GM12878 (cell line): Measurements from ENCODE around the gene CIAO2B. TPM values are rescaled to one million over a fixed set of nuclear protein-coding genes. Genes with fewer than 3 reads are reported as not detected.

ENCODE experiments used
- BHLHE40 ChIP-seq, 2 experiments: fragments of 450-650 bp in 1 of 2; IDR thresholded peaks; 2 replicates each; pipeline ENCODE4 v1.6.1; 2011 to 2017; ENCODE audit warnings: low read depth in 2 of 2, borderline replicate concordance in 1 of 2, improper control_type of control experiment in 1 of 2, low read length in 1 of 2, mild to moderate bottlenecking in 1 of 2
- HDGF ChIP-seq: fragments of 450-650 bp; IDR thresholded peaks from 2 replicates; pipeline ENCODE4 v1.6.1; 2016; ENCODE audit warnings: antibody characterized with exemption
- JUNB ChIP-seq: IDR thresholded peaks from 2 replicates; pipeline ENCODE4 v1.6.1; 2016; ENCODE audit warnings: antibody characterized with exemption, mild to moderate bottlenecking
- KLF5 ChIP-seq: fragments of 450-650 bp; IDR thresholded peaks from 2 replicates; pipeline ENCODE4 v1.6.1; 2014; ENCODE audit warnings: mild to moderate bottlenecking; ENCODE audit not compliant: partially characterized antibody
- LARP7 ChIP-seq: fragments of 450-650 bp; IDR thresholded peaks from 2 replicates; pipeline ENCODE4 v1.6.1; 2017; ENCODE audit warnings: mild to moderate bottlenecking
- MTA2 ChIP-seq: fragments of 450-650 bp; IDR thresholded peaks from 2 replicates; pipeline ENCODE4 v1.6.1; 2016; ENCODE audit warnings: low read depth, mild to moderate bottlenecking, moderate library complexity
- MYB ChIP-seq: fragments of 150-350 bp; IDR thresholded peaks from 2 replicates; pipeline ENCODE4 v1.6.1; 2014; ENCODE audit warnings: mild to moderate bottlenecking, low read depth, low read length, borderline replicate concordance
- NFYA ChIP-seq: IDR thresholded peaks from 2 replicates; pipeline ENCODE4 v1.6.1; 2011; ENCODE audit warnings: low read depth, mild to moderate bottlenecking, low read length, improper control_type of control experiment, borderline replicate concordance
- NRF1 ChIP-seq: conservative IDR thresholded peaks from 2 replicates; pipeline ENCODE4 v1.6.1; 2011; ENCODE audit warnings: mild to moderate bottlenecking, low read depth, low read length, improper control_type of control experiment
- POLR2AphosphoS2 ChIP-seq: IDR thresholded peaks from 2 replicates; pipeline ENCODE4 v1.6.1; 2011; ENCODE audit warnings: low read depth, mild to moderate bottlenecking, low read length, improper control_type of control experiment, moderate library complexity
- RFX5 ChIP-seq: IDR thresholded peaks from 2 replicates; pipeline ENCODE4 v1.6.1; 2011; ENCODE audit warnings: low read depth, low read length, improper control_type of control experiment
- SPI1 ChIP-seq: IDR thresholded peaks from 2 replicates; pipeline ENCODE4 v1.6.1; 2011; ENCODE audit warnings: low read depth, mild to moderate bottlenecking, low read length, moderate library complexity, borderline replicate concordance; ENCODE audit not compliant: insufficient read depth
- WRNIP1 ChIP-seq: IDR thresholded peaks from 2 replicates; pipeline ENCODE4 v1.6.1; 2011; ENCODE audit warnings: low read depth, low read length, improper control_type of control experiment, borderline replicate concordance
- polyA plus RNA-seq, 11 experiments: library from polyadenylated mRNA; depleted of rRNA in 4 of 11; unstranded in 6 of 11; stranded (reverse) in 5 of 11; fragments of >200 nt; fragmentation: Nextera tagmentation in 4 of 11; fragmentation: Illumina TruSeq in 1 of 11; extraction: Ambion mirVana in 4 of 11; extraction: Trizol in 1 of 11; gene quantifications; 1 replicate in 1 of 11; 2 replicates in 10 of 11; pipeline versions ENCODE4 v1.2.1 to v1.2.3, GENCODE V29; 2011 to 2016; ENCODE audit warnings: inconsistent platforms in 2 of 11, missing spikeins in 2 of 11, low read depth in 1 of 11
- total RNA-seq, 4 experiments: library from RNA; depleted of rRNA in 3 of 4; stranded (reverse); fragments of >200 nt in 3 of 4; fragmentation: Illumina TruSeq in 1 of 4; extraction: Trizol in 1 of 4; gene quantifications; 2 replicates each; pipeline versions ENCODE4 v1.2.1 to v1.2.3, GENCODE V29; 2013 to 2021
- TF ChIP-seq, protein P1 (sequence below): IDR thresholded peaks from 2 replicates; pipeline ENCODE4 v1.6.1; 2011; ENCODE audit warnings: borderline replicate concordance, low read depth, mild to moderate bottlenecking, moderate library complexity, mixed read lengths, low read length; ENCODE audit not compliant: insufficient read depth; ENCODE audit errors: extremely low read length
- TF ChIP-seq, protein P2 (sequence below), 3 experiments: IDR thresholded peaks in 2 of 3; conservative IDR thresholded peaks in 1 of 3; 2 replicates each; pipeline ENCODE4 v1.5.1; 2011; ENCODE audit warnings: low read depth in 3 of 3, low read length in 3 of 3, mild to moderate bottlenecking in 3 of 3, control low read depth in 2 of 3, moderate library complexity in 2 of 3, inconsistent platforms in 1 of 3, mixed read lengths in 1 of 3; ENCODE audit not compliant: control insufficient read depth in 2 of 3, insufficient read depth in 1 of 3; ENCODE audit errors: extremely low read depth in 1 of 3
- TF ChIP-seq, protein P3 (sequence below): fragments of 450-650 bp; IDR thresholded peaks from 2 replicates; pipeline ENCODE4 v1.6.1; 2018; ENCODE audit warnings: borderline replicate concordance, mild to moderate bottlenecking; ENCODE audit not compliant: partially characterized antibody
- TF ChIP-seq, protein P4 (sequence below): IDR thresholded peaks from 2 replicates; pipeline ENCODE4 v1.6.1; 2012; ENCODE audit warnings: low read depth, low read length, improper control_type of control experiment
- TF ChIP-seq, protein P5 (sequence below): fragments of 450-650 bp; IDR thresholded peaks from 2 replicates; pipeline ENCODE4 v1.6.1; 2017; ENCODE audit warnings: mild to moderate bottlenecking, moderate library complexity

Gene CIAO2B
- total and polyA plus RNA-seq, 10 of the 15 experiments (the other 5 are each of a cell fraction or from before 2014, with no cell fraction given): 76.4 to 241 (median 138) TPM

DNA sequence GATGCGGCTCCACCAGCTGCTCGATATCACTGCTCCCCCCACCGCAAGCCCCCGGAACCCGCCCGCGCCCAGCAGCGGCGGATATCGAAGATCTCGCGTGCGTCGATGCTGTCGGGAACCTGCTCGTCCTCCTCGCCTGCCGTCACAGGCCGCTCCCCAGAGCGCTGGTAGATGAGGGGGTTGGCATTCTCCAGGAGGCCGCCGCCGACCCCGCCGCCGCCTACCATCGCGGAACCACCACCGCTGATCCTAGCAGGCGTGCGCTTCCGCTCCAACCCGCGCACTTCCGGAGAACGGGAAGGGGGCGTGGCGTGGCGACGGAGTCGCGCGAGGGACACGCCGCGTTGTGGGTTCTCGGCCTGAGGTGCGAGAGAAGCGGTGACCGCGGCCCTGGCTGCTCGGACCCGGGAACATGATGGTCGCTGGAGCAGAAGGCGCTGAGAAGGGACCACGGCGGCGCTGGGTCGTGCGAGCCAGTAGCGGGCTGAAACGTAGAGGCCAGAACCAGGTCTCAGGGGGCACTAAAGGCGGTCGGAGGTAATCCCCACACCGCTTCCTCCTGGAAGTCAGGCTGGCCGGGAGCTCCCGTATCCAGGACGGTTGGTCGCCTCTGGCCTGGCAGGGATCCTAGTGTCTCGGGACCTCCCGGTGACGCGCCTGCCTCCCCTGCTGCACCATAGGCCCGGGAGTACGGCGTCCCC lies at the start of gene CIAO2B (continued):
- TF ChIP-seq, protein P1, sequence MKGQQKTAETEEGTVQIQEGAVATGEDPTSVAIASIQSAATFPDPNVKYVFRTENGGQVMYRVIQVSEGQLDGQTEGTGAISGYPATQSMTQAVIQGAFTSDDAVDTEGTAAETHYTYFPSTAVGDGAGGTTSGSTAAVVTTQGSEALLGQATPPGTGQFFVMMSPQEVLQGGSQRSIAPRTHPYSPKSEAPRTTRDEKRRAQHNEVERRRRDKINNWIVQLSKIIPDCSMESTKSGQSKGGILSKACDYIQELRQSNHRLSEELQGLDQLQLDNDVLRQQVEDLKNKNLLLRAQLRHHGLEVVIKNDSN: no peak
- TF ChIP-seq, protein P2, sequence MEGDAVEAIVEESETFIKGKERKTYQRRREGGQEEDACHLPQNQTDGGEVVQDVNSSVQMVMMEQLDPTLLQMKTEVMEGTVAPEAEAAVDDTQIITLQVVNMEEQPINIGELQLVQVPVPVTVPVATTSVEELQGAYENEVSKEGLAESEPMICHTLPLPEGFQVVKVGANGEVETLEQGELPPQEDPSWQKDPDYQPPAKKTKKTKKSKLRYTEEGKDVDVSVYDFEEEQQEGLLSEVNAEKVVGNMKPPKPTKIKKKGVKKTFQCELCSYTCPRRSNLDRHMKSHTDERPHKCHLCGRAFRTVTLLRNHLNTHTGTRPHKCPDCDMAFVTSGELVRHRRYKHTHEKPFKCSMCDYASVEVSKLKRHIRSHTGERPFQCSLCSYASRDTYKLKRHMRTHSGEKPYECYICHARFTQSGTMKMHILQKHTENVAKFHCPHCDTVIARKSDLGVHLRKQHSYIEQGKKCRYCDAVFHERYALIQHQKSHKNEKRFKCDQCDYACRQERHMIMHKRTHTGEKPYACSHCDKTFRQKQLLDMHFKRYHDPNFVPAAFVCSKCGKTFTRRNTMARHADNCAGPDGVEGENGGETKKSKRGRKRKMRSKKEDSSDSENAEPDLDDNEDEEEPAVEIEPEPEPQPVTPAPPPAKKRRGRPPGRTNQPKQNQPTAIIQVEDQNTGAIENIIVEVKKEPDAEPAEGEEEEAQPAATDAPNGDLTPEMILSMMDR (IDR thresholded peaks at IDR 0.05 in 2 of 3, conservative IDR thresholded peaks at IDR 0.05 in 1 of 3; ENCODE audit: control insufficient read depth in 2 of 3, extremely low read depth in 1 of 3, insufficient read depth in 1 of 3, low read depth in 3 of 3, low read length in 3 of 3): no peak
- TF ChIP-seq, protein P3, sequence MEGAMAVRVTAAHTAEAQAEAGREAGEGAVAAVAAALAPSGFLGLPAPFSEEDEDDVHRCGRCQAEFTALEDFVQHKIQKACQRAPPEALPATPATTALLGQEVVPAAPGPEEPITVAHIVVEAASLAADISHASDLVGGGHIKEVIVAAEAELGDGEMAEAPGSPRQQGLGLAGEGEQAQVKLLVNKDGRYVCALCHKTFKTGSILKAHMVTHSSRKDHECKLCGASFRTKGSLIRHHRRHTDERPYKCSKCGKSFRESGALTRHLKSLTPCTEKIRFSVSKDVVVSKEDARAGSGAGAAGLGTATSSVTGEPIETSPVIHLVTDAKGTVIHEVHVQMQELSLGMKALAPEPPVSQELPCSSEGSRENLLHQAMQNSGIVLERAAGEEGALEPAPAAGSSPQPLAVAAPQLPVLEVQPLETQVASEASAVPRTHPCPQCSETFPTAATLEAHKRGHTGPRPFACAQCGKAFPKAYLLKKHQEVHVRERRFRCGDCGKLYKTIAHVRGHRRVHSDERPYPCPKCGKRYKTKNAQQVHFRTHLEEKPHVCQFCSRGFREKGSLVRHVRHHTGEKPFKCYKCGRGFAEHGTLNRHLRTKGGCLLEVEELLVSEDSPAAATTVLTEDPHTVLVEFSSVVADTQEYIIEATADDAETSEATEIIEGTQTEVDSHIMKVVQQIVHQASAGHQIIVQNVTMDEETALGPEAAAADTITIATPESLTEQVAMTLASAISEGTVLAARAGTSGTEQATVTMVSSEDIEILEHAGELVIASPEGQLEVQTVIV: peak; percentile 69
- TF ChIP-seq NRF1 (no peak), NFYA (no peak), POLR2AphosphoS2 (peak; percentile 72), MYB (0 out of 2 replicates have a peak, but pooled peaks have one; percentile 12), WRNIP1 (no peak), MTA2 (no peak), RFX5 (no peak), KLF5 (no peak), HDGF (no peak; the same call in 1 of the 2 replicates), SPI1 (peak; percentile 21; the same call in 1 of the 2 replicates), BHLHE40 (IDR thresholded peaks at IDR 0.05; ENCODE audit: borderline replicate concordance in 1 of 2, low read depth in 2 of 2, low read length in 1 of 2) (peak; percentile 33 to 62; a peak in 3 of 4 replicates), LARP7 (peak; percentile 96), JUNB (no peak)
- TF ChIP-seq, protein P4, sequence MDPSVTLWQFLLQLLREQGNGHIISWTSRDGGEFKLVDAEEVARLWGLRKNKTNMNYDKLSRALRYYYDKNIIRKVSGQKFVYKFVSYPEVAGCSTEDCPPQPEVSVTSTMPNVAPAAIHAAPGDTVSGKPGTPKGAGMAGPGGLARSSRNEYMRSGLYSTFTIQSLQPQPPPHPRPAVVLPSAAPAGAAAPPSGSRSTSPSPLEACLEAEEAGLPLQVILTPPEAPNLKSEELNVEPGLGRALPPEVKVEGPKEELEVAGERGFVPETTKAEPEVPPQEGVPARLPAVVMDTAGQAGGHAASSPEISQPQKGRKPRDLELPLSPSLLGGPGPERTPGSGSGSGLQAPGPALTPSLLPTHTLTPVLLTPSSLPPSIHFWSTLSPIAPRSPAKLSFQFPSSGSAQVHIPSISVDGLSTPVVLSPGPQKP: peak; percentile 74; the same call in 1 of the 2 replicates
- TF ChIP-seq, protein P5, sequence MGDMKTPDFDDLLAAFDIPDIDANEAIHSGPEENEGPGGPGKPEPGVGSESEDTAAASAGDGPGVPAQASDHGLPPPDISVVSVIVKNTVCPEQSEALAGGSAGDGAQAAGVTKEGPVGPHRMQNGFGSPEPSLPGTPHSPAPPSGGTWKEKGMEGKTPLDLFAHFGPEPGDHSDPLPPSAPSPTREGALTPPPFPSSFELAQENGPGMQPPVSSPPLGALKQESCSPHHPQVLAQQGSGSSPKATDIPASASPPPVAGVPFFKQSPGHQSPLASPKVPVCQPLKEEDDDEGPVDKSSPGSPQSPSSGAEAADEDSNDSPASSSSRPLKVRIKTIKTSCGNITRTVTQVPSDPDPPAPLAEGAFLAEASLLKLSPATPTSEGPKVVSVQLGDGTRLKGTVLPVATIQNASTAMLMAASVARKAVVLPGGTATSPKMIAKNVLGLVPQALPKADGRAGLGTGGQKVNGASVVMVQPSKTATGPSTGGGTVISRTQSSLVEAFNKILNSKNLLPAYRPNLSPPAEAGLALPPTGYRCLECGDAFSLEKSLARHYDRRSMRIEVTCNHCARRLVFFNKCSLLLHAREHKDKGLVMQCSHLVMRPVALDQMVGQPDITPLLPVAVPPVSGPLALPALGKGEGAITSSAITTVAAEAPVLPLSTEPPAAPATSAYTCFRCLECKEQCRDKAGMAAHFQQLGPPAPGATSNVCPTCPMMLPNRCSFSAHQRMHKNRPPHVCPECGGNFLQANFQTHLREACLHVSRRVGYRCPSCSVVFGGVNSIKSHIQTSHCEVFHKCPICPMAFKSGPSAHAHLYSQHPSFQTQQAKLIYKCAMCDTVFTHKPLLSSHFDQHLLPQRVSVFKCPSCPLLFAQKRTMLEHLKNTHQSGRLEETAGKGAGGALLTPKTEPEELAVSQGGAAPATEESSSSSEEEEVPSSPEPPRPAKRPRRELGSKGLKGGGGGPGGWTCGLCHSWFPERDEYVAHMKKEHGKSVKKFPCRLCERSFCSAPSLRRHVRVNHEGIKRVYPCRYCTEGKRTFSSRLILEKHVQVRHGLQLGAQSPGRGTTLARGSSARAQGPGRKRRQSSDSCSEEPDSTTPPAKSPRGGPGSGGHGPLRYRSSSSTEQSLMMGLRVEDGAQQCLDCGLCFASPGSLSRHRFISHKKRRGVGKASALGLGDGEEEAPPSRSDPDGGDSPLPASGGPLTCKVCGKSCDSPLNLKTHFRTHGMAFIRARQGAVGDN: peak; percentile 55; the same call in 1 of the 2 replicates
